HEK293 (cell line): Measurements from ENCODE around the gene UBASH3B.

Experiments
- CTCF ChIA-PET: fragments of 350-600 bp; formaldehyde crosslinking; extraction: SDS; loops from one replicate; lab custom pipeline; 2021; ENCODE audit warnings: antibody characterized with exemption; lab: Yijun Ruan, JAX
- POLR2A ChIA-PET: fragments of 300-600 bp; formaldehyde crosslinking; extraction: SDS; loops from one replicate; lab custom pipeline; 2020; ENCODE audit warnings: antibody characterized with exemption, inconsistent platforms; lab: Yijun Ruan, JAX
- H3K27ac ChIP-seq: fragments of 200-500 bp; sonication (Bioruptor generic); 2 replicates; pipeline ENCODE4 v1.5.1; 2014; ENCODE audit warnings: low read depth, low read length, control low read depth, inconsistent platforms; ENCODE audit errors: extremely low read depth
- H3K36me3 ChIP-seq, 2 experiments: fragments of 200-500 bp in 1 of 2; sonication (Bioruptor generic) in 1 of 2; 1 replicate in 1 of 2; 2 replicates in 1 of 2; pipeline ENCODE4 v1.5.1; 2014 to 2017; ENCODE audit warnings: inconsistent platforms in 2 of 2, low read length in 2 of 2; ENCODE audit not compliant: control insufficient read depth in 2 of 2, insufficient read depth in 1 of 2
- H3K4me1 ChIP-seq: fragments of 200-500 bp; sonication (Bioruptor generic); 2 replicates; pipeline ENCODE4 v1.5.1; 2014; ENCODE audit warnings: mild to moderate bottlenecking, low read length, inconsistent platforms; ENCODE audit not compliant: control insufficient read depth, insufficient read depth
- H3K4me3 ChIP-seq: 2 replicates; pipeline ENCODE4 v1.5.1; 2011; ENCODE audit warnings: low read depth, mild to moderate bottlenecking, control low read depth, low read length, moderate library complexity
- H3K9me3 ChIP-seq: fragments of 200-500 bp; sonication (Bioruptor generic); 2 replicates; pipeline ENCODE4 v1.5.1; 2014; ENCODE audit warnings: low read depth, low read length, inconsistent platforms; ENCODE audit not compliant: control insufficient read depth, insufficient read depth
- CTCF ChIP-seq: fragments of 450-650 bp; formaldehyde crosslinking; IDR thresholded peaks from 2 replicates; pipeline ENCODE4 v1.5.1; 2016; ENCODE audit warnings: missing biosample characterization, missing genetic modification characterization
- IKZF3 ChIP-seq: fragments of 450-650 bp; IDR thresholded peaks from 2 replicates; pipeline ENCODE4 v1.5.0; 2018; ENCODE audit warnings: missing biosample characterization, mild to moderate bottlenecking, missing genetic modification characterization, moderate library complexity
- KLF10 ChIP-seq: fragments of 450-650 bp; IDR thresholded peaks from 2 replicates; pipeline ENCODE4 v1.5.1; 2018; ENCODE audit warnings: missing biosample characterization, mild to moderate bottlenecking, missing genetic modification characterization
- KLF7 ChIP-seq: fragments of 450-650 bp; formaldehyde crosslinking; IDR thresholded peaks from 2 replicates; pipeline ENCODE4 v1.5.1; 2016; ENCODE audit warnings: missing biosample characterization, missing genetic modification characterization, borderline replicate concordance
- PRDM10 ChIP-seq: fragments of 450-650 bp; formaldehyde crosslinking; IDR thresholded peaks from 2 replicates; pipeline ENCODE4 v1.5.1; 2016; ENCODE audit warnings: missing biosample characterization, missing genetic modification characterization
- SCRT2 ChIP-seq: fragments of 450-650 bp; formaldehyde crosslinking; IDR thresholded peaks from 2 replicates; pipeline ENCODE4 v1.5.1; 2016; ENCODE audit warnings: missing biosample characterization, missing genetic modification characterization
- ZIC2 ChIP-seq: fragments of 450-650 bp; formaldehyde crosslinking; IDR thresholded peaks from 2 replicates; pipeline ENCODE4 v1.5.1; 2016; ENCODE audit warnings: missing biosample characterization, missing genetic modification characterization
- ZNF169 ChIP-seq: fragments of 450-650 bp; formaldehyde crosslinking; IDR thresholded peaks from 2 replicates; pipeline ENCODE4 v1.5.1; 2016; ENCODE audit warnings: missing biosample characterization, missing genetic modification characterization
- ZNF302 ChIP-seq: fragments of 450-650 bp; formaldehyde crosslinking; IDR thresholded peaks from 2 replicates; pipeline ENCODE4 v1.5.1; 2016; ENCODE audit warnings: missing biosample characterization, missing genetic modification characterization, low read depth
- ZNF513 ChIP-seq: fragments of 450-650 bp; IDR thresholded peaks from 2 replicates; pipeline ENCODE4 v1.5.1; 2018; ENCODE audit warnings: missing biosample characterization, missing genetic modification characterization
- ZNF571 ChIP-seq: fragments of 450-650 bp; formaldehyde crosslinking; IDR thresholded peaks from 2 replicates; pipeline ENCODE4 v1.5.0; 2017; ENCODE audit warnings: missing biosample characterization, missing genetic modification characterization
- ZNF600 ChIP-seq: fragments of 450-650 bp; formaldehyde crosslinking; IDR thresholded peaks from 2 replicates; pipeline ENCODE4 v1.5.1; 2016; ENCODE audit warnings: missing biosample characterization, missing genetic modification characterization
- ZNF645 ChIP-seq: fragments of 450-650 bp; formaldehyde crosslinking; IDR thresholded peaks from 2 replicates; pipeline ENCODE4; 2016; ENCODE audit warnings: missing biosample characterization, missing genetic modification characterization
- ZNF654 ChIP-seq: fragments of 450-650 bp; formaldehyde crosslinking; IDR thresholded peaks from 2 replicates; pipeline ENCODE4 v1.5.1; 2016; ENCODE audit warnings: low read depth, missing biosample characterization, missing genetic modification characterization
- ZNF777 ChIP-seq: fragments of 450-650 bp; formaldehyde crosslinking; IDR thresholded peaks from 2 replicates; pipeline ENCODE4 v1.5.1; 2017; ENCODE audit warnings: missing biosample characterization, missing genetic modification characterization, borderline replicate concordance

Gene UBASH3B

DNA sequence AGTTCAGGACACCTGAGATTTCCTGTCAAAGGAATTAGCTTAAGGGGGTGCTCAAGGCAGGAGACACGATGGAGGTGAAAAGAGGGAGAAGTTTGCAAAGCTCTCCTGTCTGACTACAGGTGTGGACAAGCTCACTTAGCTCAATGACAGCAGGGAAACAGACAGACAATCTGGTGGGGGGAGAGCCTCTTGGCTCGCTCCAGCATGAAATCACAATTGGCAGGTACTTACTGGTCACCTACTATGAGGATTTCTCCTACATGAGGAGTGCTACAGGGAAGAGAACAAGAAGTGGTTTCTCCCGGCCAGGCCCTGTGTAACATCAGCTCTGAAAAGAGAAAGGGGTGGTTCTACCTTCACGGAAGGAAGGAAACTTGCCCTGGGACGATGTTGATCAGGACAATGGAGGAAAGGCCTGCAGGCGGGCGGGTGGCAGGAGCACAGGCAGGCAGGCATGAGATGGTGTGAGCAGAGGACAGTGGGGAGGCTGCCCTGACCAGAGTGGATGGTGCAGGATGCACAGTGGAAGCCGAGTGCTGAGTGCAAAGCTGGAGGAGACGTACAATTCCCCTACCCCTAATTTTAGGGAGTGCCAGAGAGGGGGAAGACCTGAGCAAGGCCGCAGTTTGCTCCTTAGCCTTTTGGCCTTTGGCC is 124.9 kb downstream of the UBASH3B start:
- no peaks in the 10 kb centered on the region; the same call in 1 of the 2 replicates for H3K4me1 ChIP-seq
- H3K36me3 ChIP-seq, result peaks cover 0 to 5% of the 10 kb centered on the region in 2 experiments; a peak in 1 of 3 replicates
- CTCF ChIA-PET, result interaction anchor here (0.7 to 6.4 kb wide), 30 partner anchors 9 to 672 kb away, joined by 3 to 171 read pairs (median 4); partner anchors contain the start of gene UBASH3B
- no peaks in the 10 kb centered on the region for H3K9me3 ChIP-seq
- H3K4me3 ChIP-seq, result no peak overlapping the region
- H3K27ac ChIP-seq, result no peak overlapping the region
- no peak for TF ChIP-seq ZNF513 (tag by site-specific recombination)
- no peak for TF ChIP-seq ZNF600 (tag by site-specific recombination)
- TF ChIP-seq KLF7 (tag by site-specific recombination), result no peak
- TF ChIP-seq, all 188 proteins: peak for 0
- POLR2A ChIA-PET, result no interaction called here

GRCh38 chr11:122781378-122782195 is 126.1 kb downstream of the UBASH3B start:
- H3K27ac ChIP-seq, result no peak overlapping the region

GRCh38 chr11:122782222-122782621 is 126.7 kb downstream of the UBASH3B start:
- Histone ChIP-seq H3K36me3 (peaks cover 0 to 5% of the 10 kb centered on the region in 2 experiments; a peak in 1 of 3 replicates), H3K9me3 (no peaks in the 10 kb centered on the region), H3K4me3 (no peak overlapping the region), H3K4me1 (no peaks in the 10 kb centered on the region), H3K27ac (no peak overlapping the region)
- CTCF ChIA-PET, result interaction anchor here (0.6 to 6.4 kb wide), 13 partner anchors 12 to 1175 kb away, joined by 3 to 171 read pairs (median 5); no protein-coding TSS in a partner anchor
- no peak for TF ChIP-seq SCRT2 (tag by site-specific recombination)
- TF ChIP-seq ZNF302, result no peak
- TF ChIP-seq ZNF571 (tag by site-specific recombination), result no peak
- no peak for TF ChIP-seq PRDM10 (tag by site-specific recombination)
- POLR2A ChIA-PET, result interaction anchor here (0.7 kb wide), 1 partner anchor 130 kb away, joined by 4 read pairs; no protein-coding TSS in a partner anchor

More at GRCh38 chr11:122781378-122782195, 126.1 kb downstream of the UBASH3B start:
- peak; percentile 45; the same call in 1 of the 2 replicates for TF ChIP-seq ZIC2 (tag by site-specific recombination)
- TF ChIP-seq KLF10 (tag by site-specific recombination), result no peak
- TF ChIP-seq ZNF645, result no peak
- TF ChIP-seq ZNF654, result peak; percentile 59
- no peak for TF ChIP-seq ZNF777
- 0 out of 2 replicates have a peak, but pooled peaks have one; percentile 23 for TF ChIP-seq ZNF600 (tag by site-specific recombination)
- TF ChIP-seq ZNF169 (tag by site-specific recombination), result no peak
- TF ChIP-seq CTCF (tag by site-specific recombination), result peak; percentile 72
- peak; percentile 21; the same call in 1 of the 2 replicates for TF ChIP-seq IKZF3 (tag by site-specific recombination)
- Histone ChIP-seq H3K4me3 (no peak overlapping the region), H3K9me3 (no peaks in the 10 kb centered on the region), H3K36me3 (peaks cover 0 to 5% of the 10 kb centered on the region in 2 experiments; a peak in 1 of 3 replicates), H3K4me1 (no peaks in the 10 kb centered on the region)
- POLR2A ChIA-PET, result interaction anchor here (0.7 kb wide), 1 partner anchor 129 kb away, joined by 4 read pairs; no protein-coding TSS in a partner anchor
- CTCF ChIA-PET, result interaction anchor here (0.5 to 6.4 kb wide), 44 partner anchors 8 to 1174 kb away, joined by 3 to 171 read pairs (median 4); partner anchors contain the start of gene UBASH3B
